HepG2 (cell line): ENCODE data around the gene BCAP29. TPM values are rescaled to one million over a fixed set of nuclear protein-coding genes. Genes with fewer than 3 reads are reported as not detected.

ENCODE experiments used
- ATAC-seq: fragments of 200-7000 bp; cut with Tn5 transposase; 3 replicates; pipeline ENCODE4 v1.9.1; 2020; ENCODE audit warnings: mild to moderate bottlenecking, moderate library complexity
- BruUV-seq: library from RNA; stranded (reverse); fragments of 400-500 nt; replicated peaks from 2 replicates; lab custom pipeline; 2021; lab: Mats Ljungman, UMichigan
- CTCF ChIA-PET: fragments of 300-600 bp; formaldehyde crosslinking; extraction: SDS; loops from one replicate; lab custom pipeline; 2021; ENCODE audit warnings: low total read pairs, inconsistent platforms, low intra/inter-chr PET ratio; lab: Yijun Ruan, JAX
- POLR2A ChIA-PET: fragments of 350-600 bp; sonication (Branson Sonifier 250); formaldehyde crosslinking; loops from one replicate; lab custom pipeline; 2020; ENCODE audit warnings: antibody characterized with exemption, inconsistent platforms; lab: Yijun Ruan, JAX
- DNase-seq: peaks from one replicate; pipeline ENCODE4 v3.0.0-alpha.2; 2015; ENCODE audit warnings: low spot score
- FAIRE-seq: peaks from 3 replicates; lab custom pipeline; 2011; peaks lifted over from hg19 to GRCh38; lab: Jason Lieb, UNC
- H2AFZ ChIP-seq: one replicate; pipeline ENCODE4 v1.6.1; 2011; ENCODE audit warnings: low read length, inconsistent platforms
- H3K27ac ChIP-seq: fragments of 300-600 bp; 3 replicates; pipeline ENCODE4 v1.8.0; 2011; ENCODE audit warnings: mixed run types, mild to moderate bottlenecking, mixed read lengths, low read length, inconsistent platforms; ENCODE audit not compliant: insufficient read depth; ENCODE audit errors: extremely low read length
- H3K27me3 ChIP-seq, 2 experiments: fragments of 200-600 bp in 1 of 2; 2 replicates in 1 of 2; 3 replicates in 1 of 2; pipeline versions ENCODE4 v1.6.0 to v1.8.0; 2011; ENCODE audit warnings: low read length in 2 of 2, mild to moderate bottlenecking in 2 of 2, moderate library complexity in 2 of 2, inconsistent platforms in 1 of 2; ENCODE audit not compliant: insufficient read depth in 2 of 2, control insufficient read depth in 1 of 2
- H3K36me3 ChIP-seq, 2 experiments: fragments of 200-600 bp in 1 of 2; replicated peaks in 1 of 2; 2 replicates in 1 of 2; 3 replicates in 1 of 2; pipeline versions ENCODE4 v1.5.1 to v1.8.0; 2011; ENCODE audit warnings: low read length in 2 of 2, inconsistent platforms in 1 of 2; ENCODE audit not compliant: insufficient read depth in 2 of 2, control insufficient read depth in 1 of 2
- H3K4me1 ChIP-seq: 2 replicates; pipeline ENCODE4 v1.5.1; 2012; ENCODE audit warnings: low read length, inconsistent platforms; ENCODE audit not compliant: insufficient read depth
- H3K4me2 ChIP-seq: 2 replicates; pipeline ENCODE4 v1.6.0; 2011; ENCODE audit warnings: low read depth, low read length, inconsistent platforms
- H3K4me3 ChIP-seq, 3 experiments: fragments of 200-600 bp in 1 of 3; sonication (generic), shearing (Covaris generic) in 1 of 3; replicated peaks in 1 of 3; 2 replicates each; pipeline ENCODE4 v1.5.1; 2011 to 2016; ENCODE audit warnings: low read length in 3 of 3, inconsistent platforms in 2 of 3, low read depth in 2 of 3, mild to moderate bottlenecking in 2 of 3, control low read depth in 1 of 3, mixed read lengths in 1 of 3; ENCODE audit not compliant: insufficient read depth in 1 of 3
- H3K79me2 ChIP-seq: one replicate; pipeline ENCODE4 v1.6.1; 2011; ENCODE audit warnings: low read length, inconsistent platforms; ENCODE audit not compliant: insufficient read depth
- H3K9ac ChIP-seq: 2 replicates; pipeline ENCODE4 v1.6.0; 2011; ENCODE audit warnings: mild to moderate bottlenecking, low read depth, low read length, inconsistent platforms; ENCODE audit not compliant: insufficient read depth
- H3K9me3 ChIP-seq: 2 replicates; pipeline ENCODE4 v1.5.1; 2012; ENCODE audit warnings: mild to moderate bottlenecking, low read length
- H4K20me1 ChIP-seq: 2 replicates; pipeline ENCODE4 v1.6.0; 2011; ENCODE audit warnings: inconsistent platforms, mild to moderate bottlenecking, low read length, moderate library complexity; ENCODE audit not compliant: insufficient read depth
- PHF20 ChIP-seq: sonication (generic); formaldehyde crosslinking; IDR thresholded peaks from 2 replicates; pipeline ENCODE4 v1.5.0; 2020; ENCODE audit warnings: mild to moderate bottlenecking, missing genetic modification reagents
- PITX1 ChIP-seq: sonication (generic); formaldehyde crosslinking; IDR thresholded peaks from 2 replicates; pipeline ENCODE4 v1.5.1; 2020; ENCODE audit warnings: mild to moderate bottlenecking, missing genetic modification reagents
- TP53 ChIP-seq: sonication (generic); formaldehyde crosslinking; conservative IDR thresholded peaks from 2 replicates; pipeline ENCODE4 v1.4.0; 2020; ENCODE audit warnings: missing genetic modification reagents
- ZBTB3 ChIP-seq: sonication (generic); formaldehyde crosslinking; IDR thresholded peaks from 2 replicates; pipeline ENCODE4 v1.4.0; 2020; ENCODE audit warnings: low read depth, mild to moderate bottlenecking, moderate library complexity, missing genetic modification reagents, borderline replicate concordance
- ZNF768 ChIP-seq: sonication (generic); formaldehyde crosslinking; IDR thresholded peaks from 2 replicates; pipeline ENCODE4 v1.4.0; 2020; ENCODE audit warnings: missing genetic modification reagents
- WGBS: methylation state at CpG from one replicate; pipeline ENCODE4 v1.1.6; 2017; ENCODE audit warnings: low lambda C conversion rate; 5-methylcytosine and 5-hydroxymethylcytosine counted together
- in situ Hi-C: cut with HindIII; loops from 2 replicates; pipeline ENCODE4 v1.10.0; 2017; ENCODE audit warnings: low pct_unique_long_range_greater_than_20kb; ENCODE audit not compliant: extremely low pct_ligation_motif_present
- intact Hi-C: fragments of 100-400 bp; cut with micrococcal nuclease; formaldehyde crosslinking; loops from one replicate; pipeline ENCODE4 v1.10.0; 2022; ENCODE audit not compliant: unreplicated experiment
- polyA plus RNA-seq, 8 experiments: library from polyadenylated mRNA; depleted of rRNA in 3 of 8; stranded (reverse) in 7 of 8; unstranded in 1 of 8; fragments of >200 nt; fragmentation: Illumina TruSeq in 4 of 8; extraction: Trizol in 4 of 8; gene quantifications; 2 replicates each; pipeline versions ENCODE4 v1.2.1 to v1.2.3, GENCODE V29; 2011 to 2016; ENCODE audit warnings: low read depth in 4 of 8, missing spikeins in 1 of 8, mixed read lengths in 1 of 8; ENCODE audit not compliant: insufficient read depth in 1 of 8
- total RNA-seq, 5 experiments: library from RNA; depleted of rRNA; stranded (reverse); fragments of >200 nt; fragmentation: Illumina TruSeq; extraction: Trizol; gene quantifications; 2 replicates each; pipeline ENCODE4 v1.2.3, GENCODE V29; 2016; ENCODE audit warnings: low read depth in 1 of 5
- TF ChIP-seq, protein P1 (sequence below): IDR thresholded peaks from 2 replicates; pipeline ENCODE4 v1.6.1; 2016; ENCODE audit warnings: low read depth, missing genetic modification reagents, missing compliant biosample characterization
- TF ChIP-seq, protein P2 (sequence below): IDR thresholded peaks from 2 replicates; pipeline ENCODE4 v1.6.1; 2016

Gene BCAP29
- total and polyA plus RNA-seq, 2 of the 13 experiments (the other 11 are each of a cell fraction or from before 2014, with no cell fraction given) = 15.3 to 35.6 TPM

DNA sequence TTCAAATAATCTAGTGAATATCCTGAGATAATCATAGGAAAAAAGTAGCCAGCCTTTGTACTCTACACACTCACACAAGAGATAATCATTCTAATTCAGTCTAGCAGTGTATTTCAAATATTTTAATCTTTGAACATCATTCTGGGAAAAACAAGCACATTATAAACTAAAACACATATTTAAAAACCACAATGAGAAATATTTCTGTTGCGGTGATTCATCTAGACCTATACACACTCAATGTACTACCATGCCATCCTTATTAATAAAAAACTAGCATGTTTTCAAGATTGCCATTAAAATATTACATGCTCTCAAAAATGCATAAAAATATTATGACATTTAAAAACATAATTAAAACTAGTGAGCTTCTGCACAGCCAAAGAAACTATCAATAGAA lies 28.1 kb upstream of the BCAP29 start:
- Histone ChIP-seq H2AFZ (no peak overlapping the region), H3K4me1 (no peaks in the 10 kb centered on the region), H3K27me3 (no peaks in the 10 kb centered on the region), H3K4me2 (no peak overlapping the region), H3K79me2 (peaks cover 17% of the 10 kb centered on the region), H4K20me1 (no peaks in the 10 kb centered on the region), H3K4me3 (no peak overlapping the region), H3K9ac (no peak overlapping the region), H3K9me3 (no peaks in the 10 kb centered on the region), H3K36me3 (peaks cover 8 to 32% of the 10 kb centered on the region in 2 experiments), H3K27ac (no peak overlapping the region)
- FAIRE-seq (no peak), DNase-seq (no peak), ATAC-seq (no peak)
- TF ChIP-seq PITX1 (CRISPR knock-in tag) (no peak), ZNF768 (CRISPR knock-in tag) (no peak), TP53 (CRISPR knock-in tag) (no peak), ZBTB3 (no peak), PHF20 (CRISPR knock-in tag) (no peak)
- TF ChIP-seq, protein P1, sequence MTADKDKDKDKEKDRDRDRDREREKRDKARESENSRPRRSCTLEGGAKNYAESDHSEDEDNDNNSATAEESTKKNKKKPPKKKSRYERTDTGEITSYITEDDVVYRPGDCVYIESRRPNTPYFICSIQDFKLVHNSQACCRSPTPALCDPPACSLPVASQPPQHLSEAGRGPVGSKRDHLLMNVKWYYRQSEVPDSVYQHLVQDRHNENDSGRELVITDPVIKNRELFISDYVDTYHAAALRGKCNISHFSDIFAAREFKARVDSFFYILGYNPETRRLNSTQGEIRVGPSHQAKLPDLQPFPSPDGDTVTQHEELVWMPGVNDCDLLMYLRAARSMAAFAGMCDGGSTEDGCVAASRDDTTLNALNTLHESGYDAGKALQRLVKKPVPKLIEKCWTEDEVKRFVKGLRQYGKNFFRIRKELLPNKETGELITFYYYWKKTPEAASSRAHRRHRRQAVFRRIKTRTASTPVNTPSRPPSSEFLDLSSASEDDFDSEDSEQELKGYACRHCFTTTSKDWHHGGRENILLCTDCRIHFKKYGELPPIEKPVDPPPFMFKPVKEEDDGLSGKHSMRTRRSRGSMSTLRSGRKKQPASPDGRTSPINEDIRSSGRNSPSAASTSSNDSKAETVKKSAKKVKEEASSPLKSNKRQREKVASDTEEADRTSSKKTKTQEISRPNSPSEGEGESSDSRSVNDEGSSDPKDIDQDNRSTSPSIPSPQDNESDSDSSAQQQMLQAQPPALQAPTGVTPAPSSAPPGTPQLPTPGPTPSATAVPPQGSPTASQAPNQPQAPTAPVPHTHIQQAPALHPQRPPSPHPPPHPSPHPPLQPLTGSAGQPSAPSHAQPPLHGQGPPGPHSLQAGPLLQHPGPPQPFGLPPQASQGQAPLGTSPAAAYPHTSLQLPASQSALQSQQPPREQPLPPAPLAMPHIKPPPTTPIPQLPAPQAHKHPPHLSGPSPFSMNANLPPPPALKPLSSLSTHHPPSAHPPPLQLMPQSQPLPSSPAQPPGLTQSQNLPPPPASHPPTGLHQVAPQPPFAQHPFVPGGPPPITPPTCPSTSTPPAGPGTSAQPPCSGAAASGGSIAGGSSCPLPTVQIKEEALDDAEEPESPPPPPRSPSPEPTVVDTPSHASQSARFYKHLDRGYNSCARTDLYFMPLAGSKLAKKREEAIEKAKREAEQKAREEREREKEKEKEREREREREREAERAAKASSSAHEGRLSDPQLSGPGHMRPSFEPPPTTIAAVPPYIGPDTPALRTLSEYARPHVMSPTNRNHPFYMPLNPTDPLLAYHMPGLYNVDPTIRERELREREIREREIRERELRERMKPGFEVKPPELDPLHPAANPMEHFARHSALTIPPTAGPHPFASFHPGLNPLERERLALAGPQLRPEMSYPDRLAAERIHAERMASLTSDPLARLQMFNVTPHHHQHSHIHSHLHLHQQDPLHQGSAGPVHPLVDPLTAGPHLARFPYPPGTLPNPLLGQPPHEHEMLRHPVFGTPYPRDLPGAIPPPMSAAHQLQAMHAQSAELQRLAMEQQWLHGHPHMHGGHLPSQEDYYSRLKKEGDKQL (CRISPR knock-in tag) = no peak
- TF ChIP-seq, protein P2, sequence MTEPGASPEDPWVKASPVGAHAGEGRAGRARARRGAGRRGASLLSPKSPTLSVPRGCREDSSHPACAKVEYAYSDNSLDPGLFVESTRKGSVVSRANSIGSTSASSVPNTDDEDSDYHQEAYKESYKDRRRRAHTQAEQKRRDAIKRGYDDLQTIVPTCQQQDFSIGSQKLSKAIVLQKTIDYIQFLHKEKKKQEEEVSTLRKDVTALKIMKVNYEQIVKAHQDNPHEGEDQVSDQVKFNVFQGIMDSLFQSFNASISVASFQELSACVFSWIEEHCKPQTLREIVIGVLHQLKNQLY (CRISPR knock-in tag) = no peak
- no TSS peak for BruUV-seq
- POLR2A ChIA-PET = no interaction called here
- CTCF ChIA-PET = no interaction called here
- in situ Hi-C loops = no loop called here
- WGBS = 98% methylated on average over 1 of the region's 1 CpG
- intact Hi-C loops = no loop called here
